ENCODE measurements around the gene GRIN2A.

Gene GRIN2A

DNA sequence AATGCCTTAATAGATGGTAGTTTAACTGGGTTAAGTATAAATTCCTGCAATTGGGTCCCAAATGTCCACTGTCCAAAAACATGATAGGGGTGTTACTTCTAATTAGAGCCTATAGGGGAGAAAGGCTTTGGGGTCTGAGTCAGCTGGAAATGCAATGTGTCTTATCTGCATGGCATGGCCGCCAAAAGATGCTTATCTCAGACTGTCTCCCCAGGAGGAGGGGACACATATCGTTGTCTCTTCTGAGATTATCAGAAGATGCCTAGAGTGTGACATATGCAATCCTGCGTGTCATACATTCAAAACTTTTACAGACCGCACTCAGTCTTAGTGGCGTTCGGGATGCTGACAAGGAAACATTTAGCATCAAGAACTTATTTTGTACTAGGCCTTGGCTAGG, 442.9 kb downstream of the GRIN2A start:
- TF ChIP-seq, protein P1, sequence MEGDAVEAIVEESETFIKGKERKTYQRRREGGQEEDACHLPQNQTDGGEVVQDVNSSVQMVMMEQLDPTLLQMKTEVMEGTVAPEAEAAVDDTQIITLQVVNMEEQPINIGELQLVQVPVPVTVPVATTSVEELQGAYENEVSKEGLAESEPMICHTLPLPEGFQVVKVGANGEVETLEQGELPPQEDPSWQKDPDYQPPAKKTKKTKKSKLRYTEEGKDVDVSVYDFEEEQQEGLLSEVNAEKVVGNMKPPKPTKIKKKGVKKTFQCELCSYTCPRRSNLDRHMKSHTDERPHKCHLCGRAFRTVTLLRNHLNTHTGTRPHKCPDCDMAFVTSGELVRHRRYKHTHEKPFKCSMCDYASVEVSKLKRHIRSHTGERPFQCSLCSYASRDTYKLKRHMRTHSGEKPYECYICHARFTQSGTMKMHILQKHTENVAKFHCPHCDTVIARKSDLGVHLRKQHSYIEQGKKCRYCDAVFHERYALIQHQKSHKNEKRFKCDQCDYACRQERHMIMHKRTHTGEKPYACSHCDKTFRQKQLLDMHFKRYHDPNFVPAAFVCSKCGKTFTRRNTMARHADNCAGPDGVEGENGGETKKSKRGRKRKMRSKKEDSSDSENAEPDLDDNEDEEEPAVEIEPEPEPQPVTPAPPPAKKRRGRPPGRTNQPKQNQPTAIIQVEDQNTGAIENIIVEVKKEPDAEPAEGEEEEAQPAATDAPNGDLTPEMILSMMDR (IDR thresholded peaks at IDR 0.05; ENCODE audit: poor library complexity, severe bottlenecking): no peak
- ATAC-seq (ENCODE audit: low read depth): no peak
- H3K4me3 ChIP-seq (ENCODE audit: severe bottlenecking): no peak overlapping the region
- no peaks in the 10 kb centered on the region for H3K9me3 ChIP-seq (ENCODE audit: severe bottlenecking)
- H3K27ac ChIP-seq (ENCODE audit: poor library complexity, severe bottlenecking): no peak overlapping the region
- no peak for DNase-seq (ENCODE audit: low spot score)
- no peaks in the 10 kb centered on the region for H3K4me1 ChIP-seq (ENCODE audit: insufficient read depth, poor library complexity, severe bottlenecking)
- H3K36me3 ChIP-seq (ENCODE audit: low read depth): no peaks in the 10 kb centered on the region
- no peaks in the 10 kb centered on the region for H3K27me3 ChIP-seq (ENCODE audit: insufficient read depth, poor library complexity, severe bottlenecking)

- H3K27ac ChIP-seq (ENCODE audit: poor library complexity, severe bottlenecking): no peak overlapping the region
Measured at GRCh38 chr16:9738690-9739089, 443.5 kb downstream of the GRIN2A start.

DNA sequence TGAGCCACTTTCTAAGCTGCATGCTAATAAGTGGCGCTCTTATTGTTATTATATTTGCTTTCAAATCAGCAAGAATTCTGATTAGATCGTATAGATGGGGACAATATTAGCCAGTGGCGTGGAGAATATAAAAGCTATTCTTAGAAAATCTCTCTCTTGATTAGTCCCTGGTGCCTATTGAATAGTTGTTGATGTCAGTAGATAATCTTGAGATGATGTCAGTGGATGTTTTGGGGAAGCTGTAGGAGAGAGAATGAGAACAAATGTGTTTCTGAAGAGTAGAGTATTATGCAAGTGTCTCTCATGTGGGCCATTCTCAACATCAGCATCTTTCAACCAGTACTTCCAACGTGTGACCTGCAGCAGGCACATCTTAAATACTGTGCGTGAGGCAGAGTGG, 445.7 kb downstream of the GRIN2A start:
- ATAC-seq (ENCODE audit: low read depth) (no peak), DNase-seq (ENCODE audit: low spot score) (no peak)
- H3K4me3 ChIP-seq (ENCODE audit: severe bottlenecking): no peak overlapping the region
- no peak overlapping the region for H3K27ac ChIP-seq (ENCODE audit: poor library complexity, severe bottlenecking)
- TF ChIP-seq, protein P1 (IDR thresholded peaks at IDR 0.05; ENCODE audit: poor library complexity, severe bottlenecking): no peak
- H3K27me3 ChIP-seq (ENCODE audit: insufficient read depth, poor library complexity, severe bottlenecking): no peaks in the 10 kb centered on the region
- H3K4me1 ChIP-seq (ENCODE audit: insufficient read depth, poor library complexity, severe bottlenecking): no peaks in the 10 kb centered on the region
- H3K9me3 ChIP-seq (ENCODE audit: severe bottlenecking): no peaks in the 10 kb centered on the region
- no peaks in the 10 kb centered on the region for H3K36me3 ChIP-seq (ENCODE audit: low read depth)

More at GRCh38 chr16:9738690-9739089, 443.5 kb downstream of the GRIN2A start:
- Histone ChIP-seq H3K36me3 (ENCODE audit: low read depth) (no peaks in the 10 kb centered on the region), H3K9me3 (ENCODE audit: severe bottlenecking) (no peaks in the 10 kb centered on the region), H3K4me1 (ENCODE audit: insufficient read depth, poor library complexity, severe bottlenecking) (no peaks in the 10 kb centered on the region), H3K4me3 (ENCODE audit: severe bottlenecking) (no peak overlapping the region), H3K27me3 (ENCODE audit: insufficient read depth, poor library complexity, severe bottlenecking) (no peaks in the 10 kb centered on the region)
- TF ChIP-seq, protein P1 (IDR thresholded peaks at IDR 0.05; ENCODE audit: poor library complexity, severe bottlenecking): no peak
- ATAC-seq (ENCODE audit: low read depth) (no peak), DNase-seq (ENCODE audit: low spot score) (no peak)

DNA sequence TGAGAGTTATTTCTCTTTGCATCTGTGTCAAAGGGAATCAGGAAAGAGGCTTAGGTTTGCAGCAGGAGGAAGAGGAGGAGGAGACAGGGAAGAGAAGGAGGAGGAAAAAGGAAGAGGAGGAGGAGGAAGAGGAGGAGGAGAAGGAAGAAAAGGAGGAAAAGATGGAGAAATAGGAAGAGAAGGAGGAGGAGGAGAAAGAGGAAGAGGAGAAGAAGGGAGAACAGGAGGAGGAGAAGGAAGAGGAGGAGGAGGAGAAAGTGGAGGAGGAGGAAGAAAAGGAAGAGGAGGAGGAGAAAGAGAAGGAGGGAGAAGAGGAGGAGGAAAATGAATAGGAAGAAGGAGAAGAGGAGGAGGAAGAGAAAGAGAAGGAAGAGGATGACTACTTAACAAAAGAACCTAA, 459.1 kb downstream of the GRIN2A start:
- no peaks in the 10 kb centered on the region for H3K36me3 ChIP-seq (ENCODE audit: low read depth)
- no peaks in the 10 kb centered on the region for H3K9me3 ChIP-seq (ENCODE audit: severe bottlenecking)
- TF ChIP-seq, protein P1 (IDR thresholded peaks at IDR 0.05; ENCODE audit: poor library complexity, severe bottlenecking): no peak
- H3K27me3 ChIP-seq (ENCODE audit: insufficient read depth, poor library complexity, severe bottlenecking): no peaks in the 10 kb centered on the region
- no peak overlapping the region for H3K4me3 ChIP-seq (ENCODE audit: severe bottlenecking)
- DNase-seq (ENCODE audit: low spot score): no peak
- H3K27ac ChIP-seq (ENCODE audit: poor library complexity, severe bottlenecking): no peak overlapping the region
- no peak for ATAC-seq (ENCODE audit: low read depth)
- no peaks in the 10 kb centered on the region for H3K4me1 ChIP-seq (ENCODE audit: insufficient read depth, poor library complexity, severe bottlenecking)

DNA sequence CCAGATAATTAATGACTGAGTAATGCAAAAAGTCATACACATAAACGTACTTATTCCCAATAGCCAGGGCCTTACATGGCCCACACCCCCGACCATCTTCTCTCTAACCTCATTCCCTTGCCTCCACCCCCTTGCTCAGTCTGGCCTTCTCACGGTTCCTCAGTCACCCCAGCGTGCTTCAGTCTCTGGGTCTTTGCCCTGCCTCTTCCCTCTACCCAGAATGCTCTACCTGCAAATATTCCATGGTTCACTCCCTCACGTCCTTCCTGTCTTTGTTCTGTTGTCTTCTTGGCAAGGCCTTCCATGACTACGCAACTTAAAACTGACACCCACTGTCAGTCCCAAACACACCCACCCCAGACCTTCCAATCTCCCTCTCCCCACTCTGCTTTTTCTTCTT, 468.3 kb downstream of the GRIN2A start:
- ATAC-seq (ENCODE audit: low read depth) (no peak), DNase-seq (ENCODE audit: low spot score) (no peak)
- Histone ChIP-seq H3K27ac (ENCODE audit: poor library complexity, severe bottlenecking) (no peak overlapping the region), H3K27me3 (ENCODE audit: insufficient read depth, poor library complexity, severe bottlenecking) (no peaks in the 10 kb centered on the region), H3K36me3 (ENCODE audit: low read depth) (no peaks in the 10 kb centered on the region), H3K4me1 (ENCODE audit: insufficient read depth, poor library complexity, severe bottlenecking) (no peaks in the 10 kb centered on the region), H3K9me3 (ENCODE audit: severe bottlenecking) (no peaks in the 10 kb centered on the region), H3K4me3 (ENCODE audit: severe bottlenecking) (no peak overlapping the region)
- TF ChIP-seq, protein P1 (IDR thresholded peaks at IDR 0.05; ENCODE audit: poor library complexity, severe bottlenecking): no peak
